Neutrophil (primary cell): Measurements from ENCODE around the gene FBXL17.

Source experiments
- H3K27ac ChIP-seq: fragments of 200-600 bp; sonication (generic); 2 replicates; pipeline ENCODE4 v1.5.1; 2016; ENCODE audit warnings: mild to moderate bottlenecking, moderate library complexity
- H3K27me3 ChIP-seq: fragments of 200-600 bp; sonication (generic); 2 replicates; pipeline ENCODE4 v1.6.0; 2016; ENCODE audit warnings: mild to moderate bottlenecking
- H3K36me3 ChIP-seq: fragments of 200-600 bp; sonication (generic); 2 replicates; pipeline ENCODE4 v1.5.1; 2017
- H3K4me1 ChIP-seq, 2 experiments: fragments of 200-600 bp in 1 of 2; sonication (generic) in 1 of 2; 1 replicate in 1 of 2; 2 replicates in 1 of 2; pipeline versions ENCODE4 v1.5.1 to v1.6.1; 2013 to 2016; ENCODE audit warnings: low read depth in 1 of 2, low read length in 1 of 2, mild to moderate bottlenecking in 1 of 2, moderate library complexity in 1 of 2; ENCODE audit not compliant: control insufficient read depth in 1 of 2, insufficient read depth in 1 of 2
- H3K4me3 ChIP-seq, 2 experiments: fragments of 200-600 bp in 1 of 2; sonication (generic) in 1 of 2; 1 replicate in 1 of 2; 2 replicates in 1 of 2; pipeline ENCODE4 v1.5.1; 2013 to 2016; ENCODE audit warnings: low read depth in 1 of 2, low read length in 1 of 2, mild to moderate bottlenecking in 1 of 2, moderate library complexity in 1 of 2
- H3K9me3 ChIP-seq: fragments of 200-600 bp; sonication (generic); 2 replicates; pipeline ENCODE4 v1.5.1; 2016
- TF ChIP-seq, protein P1 (sequence below): fragments of 200-600 bp; sonication (generic); IDR thresholded peaks from 2 replicates; pipeline ENCODE4 v1.5.1; 2016; ENCODE audit warnings: antibody characterized with exemption

Gene FBXL17

DNA sequence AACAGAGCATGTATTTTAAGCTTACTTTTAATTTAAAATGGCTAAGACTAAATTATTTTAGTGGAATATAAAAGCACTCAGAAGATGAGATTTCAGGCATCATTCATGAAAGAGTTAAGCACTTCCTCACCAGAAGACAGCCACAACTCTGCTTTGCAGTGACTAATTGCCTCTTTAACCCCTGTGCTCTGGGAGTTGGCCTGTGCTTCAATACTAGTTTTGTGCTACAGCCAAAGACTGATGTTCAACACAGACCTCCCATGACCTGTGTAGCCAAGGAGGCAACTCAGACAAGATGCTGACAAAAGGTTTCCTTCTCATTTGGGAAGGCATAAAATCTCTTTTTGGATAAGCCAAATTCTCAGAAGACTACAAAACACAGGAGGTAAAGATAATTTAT lies 353.5 kb downstream of the FBXL17 start:
- Histone ChIP-seq H3K4me1 (peaks cover 0 to 11% of the 10 kb centered on the region in 2 experiments), H3K27ac (no peak overlapping the region), H3K27me3 (no peaks in the 10 kb centered on the region), H3K4me3 (no peak overlapping the region), H3K9me3 (no peaks in the 10 kb centered on the region), H3K36me3 (no peaks in the 10 kb centered on the region)
- TF ChIP-seq, protein P1, sequence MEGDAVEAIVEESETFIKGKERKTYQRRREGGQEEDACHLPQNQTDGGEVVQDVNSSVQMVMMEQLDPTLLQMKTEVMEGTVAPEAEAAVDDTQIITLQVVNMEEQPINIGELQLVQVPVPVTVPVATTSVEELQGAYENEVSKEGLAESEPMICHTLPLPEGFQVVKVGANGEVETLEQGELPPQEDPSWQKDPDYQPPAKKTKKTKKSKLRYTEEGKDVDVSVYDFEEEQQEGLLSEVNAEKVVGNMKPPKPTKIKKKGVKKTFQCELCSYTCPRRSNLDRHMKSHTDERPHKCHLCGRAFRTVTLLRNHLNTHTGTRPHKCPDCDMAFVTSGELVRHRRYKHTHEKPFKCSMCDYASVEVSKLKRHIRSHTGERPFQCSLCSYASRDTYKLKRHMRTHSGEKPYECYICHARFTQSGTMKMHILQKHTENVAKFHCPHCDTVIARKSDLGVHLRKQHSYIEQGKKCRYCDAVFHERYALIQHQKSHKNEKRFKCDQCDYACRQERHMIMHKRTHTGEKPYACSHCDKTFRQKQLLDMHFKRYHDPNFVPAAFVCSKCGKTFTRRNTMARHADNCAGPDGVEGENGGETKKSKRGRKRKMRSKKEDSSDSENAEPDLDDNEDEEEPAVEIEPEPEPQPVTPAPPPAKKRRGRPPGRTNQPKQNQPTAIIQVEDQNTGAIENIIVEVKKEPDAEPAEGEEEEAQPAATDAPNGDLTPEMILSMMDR = no peak

DNA sequence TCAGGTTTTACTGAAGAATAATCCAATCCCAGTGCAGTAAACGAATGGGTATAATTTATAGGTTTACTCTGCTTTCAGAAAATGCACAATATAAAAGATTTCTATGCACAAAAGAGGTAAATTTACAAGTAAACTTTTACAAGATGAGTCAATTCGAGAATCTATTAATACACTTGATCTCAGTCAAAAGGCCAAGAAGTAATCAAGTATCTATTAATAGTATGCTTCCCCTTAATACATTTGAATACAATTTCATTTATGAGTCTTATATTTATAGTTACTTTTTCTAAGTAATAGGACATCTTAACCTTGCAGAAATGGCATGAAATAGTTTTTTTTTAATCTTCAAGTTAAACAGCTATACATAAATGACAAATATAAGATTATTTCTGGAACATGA lies 355.9 kb downstream of the FBXL17 start:
- H3K27me3 ChIP-seq = no peaks in the 10 kb centered on the region

DNA sequence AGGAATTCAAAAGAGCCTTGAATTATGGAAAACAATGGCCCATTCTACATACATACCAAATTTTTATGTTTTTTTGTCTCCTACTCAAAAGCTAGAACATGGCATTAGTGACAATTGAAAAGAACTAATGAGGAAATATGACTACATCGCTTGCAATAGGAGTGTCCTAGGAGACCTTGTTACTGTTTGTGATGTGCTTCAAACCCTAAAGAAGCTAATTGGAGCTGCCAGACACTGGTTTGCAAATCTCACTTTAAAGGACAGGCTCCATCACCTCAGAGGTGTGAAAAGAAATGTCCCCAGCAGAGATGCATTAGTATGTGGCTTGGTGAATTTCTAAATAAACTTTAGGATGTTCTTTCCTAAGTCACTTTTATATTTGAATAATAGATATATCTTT lies 356.9 kb downstream of the FBXL17 start:
- no peaks in the 10 kb centered on the region for H3K27me3 ChIP-seq
- TF ChIP-seq, protein P1 = no peak

More for the DNA sequence above, 355.9 kb downstream of the FBXL17 start:
- Histone ChIP-seq H3K27ac (no peak overlapping the region), H3K4me3 (no peak overlapping the region), H3K4me1 (peaks cover 0 to 11% of the 10 kb centered on the region in 2 experiments), H3K9me3 (no peaks in the 10 kb centered on the region), H3K36me3 (no peaks in the 10 kb centered on the region)
- TF ChIP-seq, protein P1 = no peak

DNA sequence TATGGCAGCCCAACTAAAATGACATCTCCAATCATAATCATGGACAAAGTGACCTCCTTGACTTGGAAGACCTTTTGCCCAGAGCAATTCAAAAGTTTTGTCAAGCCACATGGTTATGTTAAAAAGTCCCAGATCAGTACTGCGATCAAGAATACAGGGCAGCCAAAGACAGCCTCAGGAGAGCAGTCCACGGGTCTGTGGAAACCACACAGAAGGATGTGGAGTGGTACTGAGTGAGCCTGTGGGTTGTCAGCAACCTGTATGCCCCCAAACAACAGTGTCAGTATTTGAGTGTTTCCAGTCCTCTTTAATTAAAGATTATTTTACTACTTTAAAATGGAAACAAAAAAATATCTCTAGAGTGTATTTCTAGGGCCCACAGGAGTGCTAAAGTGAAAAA lies 365.8 kb downstream of the FBXL17 start:
- Histone ChIP-seq H3K4me1 (no peaks in the 10 kb centered on the region), H3K4me3 (no peak overlapping the region), H3K27ac (no peak overlapping the region), H3K36me3 (no peaks in the 10 kb centered on the region), H3K27me3 (no peaks in the 10 kb centered on the region), H3K9me3 (no peaks in the 10 kb centered on the region)
- TF ChIP-seq, protein P1 = no peak

More for the DNA sequence above, 356.9 kb downstream of the FBXL17 start:
- Histone ChIP-seq H3K9me3 (no peaks in the 10 kb centered on the region), H3K4me1 (peaks cover 0 to 3% of the 10 kb centered on the region in 2 experiments), H3K27ac (no peak overlapping the region), H3K4me3 (no peak overlapping the region), H3K36me3 (no peaks in the 10 kb centered on the region)

DNA sequence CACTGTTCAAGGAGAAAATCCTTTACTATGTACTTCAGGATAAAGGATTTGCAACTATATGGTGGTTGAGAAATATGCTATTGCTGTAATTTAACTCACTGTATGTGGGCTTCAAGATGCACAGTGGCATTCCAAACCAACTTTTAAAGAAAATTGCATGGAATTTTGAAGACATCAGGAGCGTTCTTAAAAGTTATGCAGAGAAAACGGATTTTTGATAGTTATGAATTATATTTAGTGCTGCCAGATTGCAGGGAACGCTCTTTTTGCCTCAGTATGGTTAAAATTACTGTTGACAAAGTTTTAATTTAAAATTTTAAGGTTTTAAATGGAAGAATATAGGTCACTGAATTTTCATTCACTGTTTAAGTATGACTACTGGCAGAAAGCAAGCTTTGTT lies 375.1 kb downstream of the FBXL17 start:
- H3K36me3 ChIP-seq = no peaks in the 10 kb centered on the region

More for the DNA sequence above, 375.1 kb downstream of the FBXL17 start:
- TF ChIP-seq, protein P1 = no peak
- Histone ChIP-seq H3K4me1 (peaks cover 0 to 5% of the 10 kb centered on the region in 2 experiments), H3K9me3 (no peaks in the 10 kb centered on the region), H3K27me3 (no peaks in the 10 kb centered on the region), H3K27ac (no peak overlapping the region), H3K4me3 (no peak overlapping the region)
